Dendritic cell treated with granulocyte-macrophage colony-stimulating factor and Interleukin-4, amounts not matched to agents 40 ng/mL and 50 ng/mL, for 4 days (primary cell): Measurements from ENCODE around the gene FOXP1.

ENCODE experiments used
- H3K27ac Mint-ChIP-seq: one replicate; pipeline ENCODE4 v1.8.0; 2022; ENCODE audit warnings: mild to moderate bottlenecking, mixed read lengths
- H3K27me3 Mint-ChIP-seq: one replicate; pipeline ENCODE4 v1.8.0; 2022; ENCODE audit warnings: mild to moderate bottlenecking, mixed read lengths
- H3K36me3 Mint-ChIP-seq: one replicate; pipeline ENCODE4 v1.8.0; 2022; ENCODE audit warnings: low read depth, mixed read lengths
- H3K4me1 Mint-ChIP-seq: one replicate; pipeline ENCODE4 v1.8.0; 2022; ENCODE audit warnings: low read depth, mixed read lengths
- H3K4me3 Mint-ChIP-seq: one replicate; pipeline ENCODE4 v1.8.0; 2022; ENCODE audit warnings: mild to moderate bottlenecking, moderate library complexity, mixed read lengths
- H3K9me3 Mint-ChIP-seq: one replicate; pipeline ENCODE4 v1.8.0; 2022; ENCODE audit warnings: mixed read lengths
- intact Hi-C: fragments of 100-400 bp; cut with micrococcal nuclease; formaldehyde crosslinking; loops from one replicate; pipeline ENCODE4 v1.15.0; 2022

FOXP1 gene

DNA sequence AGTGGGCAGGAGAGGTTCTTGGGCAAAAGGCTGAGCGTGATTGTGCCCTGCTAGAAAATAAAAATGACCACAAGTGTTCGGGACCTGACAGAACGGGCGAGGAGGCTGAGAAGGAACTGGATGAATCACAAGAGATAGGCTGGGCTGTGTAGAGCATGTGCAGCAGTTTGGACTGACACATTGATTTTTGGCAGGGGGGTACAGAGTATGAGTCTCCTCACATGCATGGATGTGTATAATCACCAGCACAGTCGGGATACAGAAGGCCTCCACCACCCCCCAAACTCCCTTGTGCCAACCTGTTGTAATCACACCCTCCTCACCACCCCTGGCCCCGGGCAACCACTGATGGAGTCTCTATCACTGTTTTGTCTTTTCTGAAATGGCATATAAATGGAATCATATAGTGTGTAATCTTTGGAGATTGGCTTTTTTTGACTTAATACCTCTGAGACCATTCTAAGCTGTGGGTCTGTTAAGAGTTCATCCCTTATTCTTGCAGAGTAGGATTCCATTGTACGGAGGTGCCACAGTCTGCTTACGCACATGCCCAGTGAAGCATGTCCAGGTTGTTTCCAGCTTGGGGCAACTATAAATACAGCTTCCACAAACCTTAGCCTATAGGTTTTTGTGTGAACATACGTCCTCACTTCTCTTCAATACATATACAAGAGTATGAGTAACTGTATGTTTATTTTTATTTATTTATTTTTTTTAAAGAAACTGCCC is 438.8 kb downstream of the FOXP1 start:
- H3K4me1 Mint-ChIP-seq, result peaks cover 11% of the 10 kb centered on the region
- intact Hi-C loops, result no loop called here
- no peaks in the 10 kb centered on the region for H3K9me3 Mint-ChIP-seq
- H3K27ac Mint-ChIP-seq, result no peak overlapping the region
- no peaks in the 10 kb centered on the region for H3K36me3 Mint-ChIP-seq
- H3K27me3 Mint-ChIP-seq, result no peaks in the 10 kb centered on the region
- H3K4me3 Mint-ChIP-seq, result no peak overlapping the region

DNA sequence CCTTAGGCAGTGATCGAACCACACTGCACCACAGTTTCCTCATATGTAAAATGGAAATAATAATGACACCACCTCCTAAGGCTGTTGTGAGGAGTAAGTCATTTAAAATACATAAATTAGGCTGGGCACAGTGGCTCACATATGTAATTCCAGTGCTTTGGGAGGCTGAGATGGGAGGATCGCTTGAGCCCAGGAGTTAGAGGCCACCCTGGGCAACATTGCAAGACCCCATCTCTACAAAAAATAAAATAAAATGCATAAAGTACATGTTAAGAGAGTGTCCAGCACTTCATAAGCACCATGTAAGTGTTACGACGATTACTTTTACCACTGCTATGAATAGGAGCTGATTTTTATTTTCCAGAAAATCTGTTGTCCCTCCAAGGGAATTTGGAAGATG is 440.0 kb downstream of the FOXP1 start:
- H3K4me3 Mint-ChIP-seq, result no peak overlapping the region
- H3K27me3 Mint-ChIP-seq, result no peaks in the 10 kb centered on the region
- no peak overlapping the region for H3K27ac Mint-ChIP-seq
- peaks cover 11% of the 10 kb centered on the region for H3K4me1 Mint-ChIP-seq
- no peaks in the 10 kb centered on the region for H3K9me3 Mint-ChIP-seq
- H3K36me3 Mint-ChIP-seq, result no peaks in the 10 kb centered on the region
- intact Hi-C loops, result no loop called here

DNA sequence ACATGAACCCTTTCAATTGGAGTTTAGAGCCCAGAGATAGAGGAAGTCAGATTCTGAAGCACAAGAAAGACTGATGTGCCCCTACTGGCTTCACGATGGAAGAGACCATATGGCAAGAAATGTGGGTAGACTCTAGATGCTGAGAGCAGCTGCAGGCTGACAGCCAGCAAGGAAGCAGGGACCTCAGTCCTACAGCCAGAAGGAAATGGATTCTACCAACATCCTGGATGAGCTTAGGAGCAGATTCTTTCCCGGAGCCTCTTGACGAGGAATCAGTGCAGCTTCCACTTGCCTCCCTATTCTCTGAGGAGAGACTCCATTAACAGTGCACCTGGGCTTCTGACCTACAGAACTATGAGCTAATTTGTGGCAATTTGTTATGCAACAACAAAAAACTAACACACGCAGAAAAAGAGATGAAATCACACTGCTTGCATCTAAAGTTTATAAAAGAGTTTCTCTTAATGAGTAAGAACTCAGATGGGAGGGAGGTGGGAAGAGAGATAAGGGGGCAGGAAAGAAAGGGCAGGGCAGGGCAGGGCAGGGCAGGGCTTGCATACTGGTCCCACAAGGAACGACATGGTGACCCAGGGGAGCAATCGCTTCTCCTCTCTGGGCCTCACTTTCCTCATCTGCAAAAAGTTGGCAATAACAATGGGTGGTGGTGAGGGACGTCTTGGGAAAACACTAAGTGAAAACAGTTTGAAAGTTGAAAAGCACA is 440.9 kb downstream of the FOXP1 start:
- Mint-ChIP-seq H3K27me3 (no peaks in the 10 kb centered on the region), H3K36me3 (no peaks in the 10 kb centered on the region), H3K27ac (no peak overlapping the region), H3K9me3 (no peaks in the 10 kb centered on the region), H3K4me3 (no peak overlapping the region), H3K4me1 (peaks cover 11% of the 10 kb centered on the region)
- intact Hi-C loops, result no loop called here

DNA sequence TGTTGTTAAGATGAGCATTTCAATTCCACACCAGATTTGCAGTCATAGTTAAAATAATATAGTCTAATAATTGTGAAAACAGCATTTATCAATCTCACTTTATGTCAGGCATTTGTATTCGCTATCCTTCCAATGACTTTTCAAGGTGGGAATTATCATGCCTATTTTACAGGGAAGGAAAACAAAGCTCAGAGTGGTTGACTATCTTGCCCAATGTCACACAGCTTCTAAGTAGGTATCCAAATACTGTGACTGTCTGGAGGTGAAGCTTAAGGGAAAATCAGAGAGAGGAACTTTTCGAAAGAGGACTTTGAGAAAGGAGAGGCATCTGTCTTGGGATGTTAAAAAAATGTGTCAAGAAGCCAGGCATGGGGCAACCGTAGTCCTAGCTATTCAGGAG is 443.1 kb downstream of the FOXP1 start:
- Mint-ChIP-seq H3K27me3 (no peaks in the 10 kb centered on the region), H3K4me3 (no peak overlapping the region), H3K36me3 (no peaks in the 10 kb centered on the region), H3K9me3 (no peaks in the 10 kb centered on the region), H3K27ac (no peak overlapping the region), H3K4me1 (peaks cover 11% of the 10 kb centered on the region)
- intact Hi-C loops, result no loop called here

DNA sequence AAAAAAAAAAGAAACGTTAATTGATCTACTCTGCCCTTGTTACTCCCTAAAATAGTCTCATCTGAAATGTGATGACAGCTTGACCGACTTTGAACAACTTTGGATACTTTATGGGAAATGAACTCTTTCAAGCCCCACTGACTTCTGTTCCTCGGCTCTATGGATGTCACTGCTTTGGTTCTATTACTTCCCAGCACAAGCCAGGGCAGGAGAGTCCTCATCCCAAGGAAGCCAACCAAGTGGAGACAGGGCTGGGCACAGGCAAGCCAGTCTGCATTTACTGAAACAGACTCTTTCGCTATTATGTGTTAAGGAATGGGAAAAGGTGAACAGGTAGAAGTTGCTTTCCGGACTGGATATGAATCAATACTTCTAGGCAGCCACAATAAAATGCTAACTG is 444.0 kb downstream of the FOXP1 start:
- Mint-ChIP-seq H3K9me3 (no peaks in the 10 kb centered on the region), H3K27ac (no peak overlapping the region), H3K4me1 (peaks cover 11% of the 10 kb centered on the region), H3K4me3 (no peak overlapping the region), H3K27me3 (no peaks in the 10 kb centered on the region), H3K36me3 (no peaks in the 10 kb centered on the region)
- intact Hi-C loops, result no loop called here

DNA sequence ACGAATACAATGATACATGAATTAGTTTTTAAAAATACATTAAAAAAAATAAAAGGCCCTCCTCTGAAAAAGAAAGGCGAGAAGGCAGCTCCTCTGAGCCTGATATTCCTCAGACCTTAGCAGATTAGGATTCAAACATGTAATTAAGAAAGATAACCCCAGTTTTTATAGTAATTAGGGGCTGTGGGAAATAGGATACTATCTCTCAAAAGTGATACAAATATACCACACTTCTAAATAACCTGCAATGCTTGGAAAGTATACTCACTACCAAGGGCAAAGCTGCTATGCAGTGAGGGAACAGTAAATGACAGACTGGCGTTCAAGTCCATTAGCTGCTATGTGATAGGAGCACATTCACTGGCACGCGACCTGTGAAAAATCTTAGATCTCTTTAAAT is 445.1 kb downstream of the FOXP1 start:
- H3K9me3 Mint-ChIP-seq, result no peaks in the 10 kb centered on the region
- no peak overlapping the region for H3K4me3 Mint-ChIP-seq
- peaks cover 11% of the 10 kb centered on the region for H3K4me1 Mint-ChIP-seq
- H3K36me3 Mint-ChIP-seq, result no peaks in the 10 kb centered on the region
- no peaks in the 10 kb centered on the region for H3K27me3 Mint-ChIP-seq
- intact Hi-C loops, result no loop called here
- no peak overlapping the region for H3K27ac Mint-ChIP-seq

DNA sequence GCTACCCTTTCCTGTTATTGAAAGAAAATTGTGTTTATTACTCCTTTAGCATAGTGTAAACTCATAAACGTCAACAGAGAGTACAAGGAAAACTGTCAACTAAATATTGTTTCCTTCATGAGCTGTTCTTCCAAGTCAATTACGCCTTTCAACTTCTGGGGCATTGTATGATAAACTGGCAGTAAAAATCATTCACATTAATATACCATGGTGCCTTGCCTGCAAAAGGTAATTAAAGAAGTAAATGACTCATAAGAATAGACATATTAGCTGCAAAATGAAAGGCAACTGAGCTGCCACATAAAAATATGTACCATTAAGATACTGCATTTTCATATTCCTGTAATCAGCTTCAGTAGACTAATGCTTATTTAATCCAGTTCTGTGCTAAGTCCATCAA is 447.3 kb downstream of the FOXP1 start:
- no peaks in the 10 kb centered on the region for H3K9me3 Mint-ChIP-seq
- H3K4me3 Mint-ChIP-seq, result no peak overlapping the region
- H3K36me3 Mint-ChIP-seq, result no peaks in the 10 kb centered on the region
- no peaks in the 10 kb centered on the region for H3K27me3 Mint-ChIP-seq
- intact Hi-C loops, result no loop called here
- no peak overlapping the region for H3K27ac Mint-ChIP-seq
- peaks cover 10% of the 10 kb centered on the region for H3K4me1 Mint-ChIP-seq

DNA sequence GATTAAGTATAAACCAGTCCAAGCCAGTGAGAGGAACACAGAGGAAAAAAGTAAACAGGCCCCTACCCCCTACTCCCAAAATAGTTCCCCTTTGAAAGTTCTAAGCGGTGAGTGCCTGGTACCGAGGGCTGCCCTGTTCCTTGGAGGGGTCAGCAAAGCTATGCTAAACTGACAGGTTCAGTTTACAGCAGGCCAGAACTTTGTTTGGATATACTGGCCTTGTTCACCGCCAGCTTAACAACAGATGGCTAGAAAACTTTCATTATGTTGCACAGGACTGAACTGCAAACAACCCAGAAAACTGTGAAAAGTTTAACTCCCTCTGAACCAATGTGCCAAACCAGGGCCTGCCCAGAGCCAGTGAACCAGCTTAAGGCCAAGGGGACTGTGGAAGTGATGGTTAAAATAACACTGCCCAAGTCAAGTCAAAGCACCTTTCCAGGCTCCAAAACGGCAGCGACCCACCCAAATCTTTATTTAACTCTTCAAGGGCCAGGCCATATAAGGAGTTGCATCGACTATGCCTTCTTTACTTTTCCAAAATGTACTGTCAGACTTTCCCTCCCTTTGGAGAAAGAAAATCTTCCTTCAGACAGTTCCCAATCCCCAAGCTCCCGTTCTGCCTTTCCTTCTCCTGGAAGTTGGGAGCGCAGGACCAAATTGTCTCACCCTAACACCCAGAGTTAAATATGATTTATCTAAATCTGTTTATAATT is 448.0 kb downstream of the FOXP1 start:
- H3K27me3 Mint-ChIP-seq, result no peaks in the 10 kb centered on the region
- H3K4me1 Mint-ChIP-seq, result peaks cover 16% of the 10 kb centered on the region
- intact Hi-C loops, result no loop called here
- H3K9me3 Mint-ChIP-seq, result no peaks in the 10 kb centered on the region
- no peak overlapping the region for H3K4me3 Mint-ChIP-seq
- H3K36me3 Mint-ChIP-seq, result no peaks in the 10 kb centered on the region
- no peak overlapping the region for H3K27ac Mint-ChIP-seq

DNA sequence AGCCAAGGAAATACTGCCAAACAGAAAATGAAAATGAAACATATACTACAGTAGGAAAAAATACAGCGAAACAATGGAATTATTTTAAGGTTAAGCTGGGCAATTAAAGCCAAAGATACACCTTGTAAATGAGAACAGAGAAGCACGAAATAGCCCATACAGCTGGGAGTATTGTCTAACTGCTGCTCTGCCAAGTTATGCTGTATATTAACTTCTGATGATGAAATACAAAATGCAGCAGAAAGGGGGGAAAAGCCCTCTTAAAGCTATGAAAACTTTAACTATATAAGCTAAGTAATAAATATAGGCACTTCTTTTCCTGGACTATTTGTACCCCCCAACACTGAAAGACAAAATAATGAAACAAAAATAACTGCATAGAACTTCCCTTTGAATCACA is 449.0 kb downstream of the FOXP1 start:
- intact Hi-C loops, result no loop called here
- Mint-ChIP-seq H3K36me3 (no peaks in the 10 kb centered on the region), H3K4me1 (peaks cover 26% of the 10 kb centered on the region), H3K4me3 (no peak overlapping the region), H3K27me3 (no peaks in the 10 kb centered on the region), H3K9me3 (no peaks in the 10 kb centered on the region), H3K27ac (no peak overlapping the region)

DNA sequence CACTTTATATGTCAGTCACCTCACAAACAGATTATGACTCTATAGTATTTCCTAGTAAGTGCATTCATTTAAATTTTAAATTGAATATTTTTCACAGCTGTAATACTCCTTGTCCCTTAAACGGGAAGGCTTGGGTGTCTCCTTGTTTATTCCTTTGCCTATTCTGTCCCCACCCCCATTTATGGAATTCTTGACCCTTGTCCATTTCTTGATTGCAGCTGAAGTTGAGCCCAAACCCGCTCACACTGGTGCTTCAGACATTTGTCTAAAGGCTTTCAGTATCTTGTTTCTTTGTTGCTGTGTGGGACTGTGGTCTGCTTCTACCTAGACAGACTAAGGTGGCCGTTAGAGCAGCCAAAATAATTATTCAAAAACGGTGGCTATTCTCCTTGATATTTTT is 449.7 kb downstream of the FOXP1 start:
- intact Hi-C loops, result no loop called here
- Mint-ChIP-seq H3K27me3 (no peaks in the 10 kb centered on the region), H3K9me3 (no peaks in the 10 kb centered on the region), H3K36me3 (no peaks in the 10 kb centered on the region), H3K4me3 (no peak overlapping the region), H3K4me1 (peaks cover 32% of the 10 kb centered on the region), H3K27ac (no peak overlapping the region)

DNA sequence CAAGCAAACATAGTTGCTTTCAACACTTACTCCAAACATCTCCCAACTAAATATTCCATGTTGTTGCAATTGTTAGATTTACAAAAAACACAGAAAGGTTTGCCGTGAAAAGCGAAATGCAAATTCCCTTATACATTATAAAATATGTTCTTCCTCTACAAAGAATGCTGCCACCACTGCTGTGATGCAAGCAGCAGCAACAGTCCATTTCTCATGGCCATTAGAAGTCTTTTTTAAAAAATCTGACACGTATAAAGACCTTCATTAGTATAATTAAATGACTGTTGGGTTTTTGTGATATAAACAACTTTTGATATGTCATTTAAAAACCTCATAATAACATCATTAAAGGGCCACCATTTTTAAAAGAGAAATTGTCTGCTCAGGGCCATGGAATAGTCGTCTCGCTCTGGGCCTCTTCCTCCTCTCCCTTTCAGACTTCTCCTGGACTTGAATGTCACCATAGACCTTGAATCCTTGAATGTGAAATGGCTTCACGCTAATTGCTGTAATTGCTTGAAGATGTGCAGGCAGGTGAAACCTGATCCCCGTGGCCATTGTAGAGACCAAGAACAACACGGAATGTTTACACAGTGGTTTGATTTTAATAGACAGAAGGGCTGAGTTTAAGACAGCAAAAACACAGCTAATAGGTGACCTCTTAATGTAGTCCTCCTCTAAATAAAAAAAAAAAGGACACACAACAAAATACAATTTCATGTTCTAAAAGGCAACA is 450.4 kb downstream of the FOXP1 start:
- Mint-ChIP-seq H3K36me3 (no peaks in the 10 kb centered on the region), H3K27ac (no peak overlapping the region), H3K4me3 (no peak overlapping the region), H3K4me1 (peaks cover 34% of the 10 kb centered on the region), H3K9me3 (no peaks in the 10 kb centered on the region), H3K27me3 (no peaks in the 10 kb centered on the region)
- intact Hi-C loops, result no loop called here

DNA sequence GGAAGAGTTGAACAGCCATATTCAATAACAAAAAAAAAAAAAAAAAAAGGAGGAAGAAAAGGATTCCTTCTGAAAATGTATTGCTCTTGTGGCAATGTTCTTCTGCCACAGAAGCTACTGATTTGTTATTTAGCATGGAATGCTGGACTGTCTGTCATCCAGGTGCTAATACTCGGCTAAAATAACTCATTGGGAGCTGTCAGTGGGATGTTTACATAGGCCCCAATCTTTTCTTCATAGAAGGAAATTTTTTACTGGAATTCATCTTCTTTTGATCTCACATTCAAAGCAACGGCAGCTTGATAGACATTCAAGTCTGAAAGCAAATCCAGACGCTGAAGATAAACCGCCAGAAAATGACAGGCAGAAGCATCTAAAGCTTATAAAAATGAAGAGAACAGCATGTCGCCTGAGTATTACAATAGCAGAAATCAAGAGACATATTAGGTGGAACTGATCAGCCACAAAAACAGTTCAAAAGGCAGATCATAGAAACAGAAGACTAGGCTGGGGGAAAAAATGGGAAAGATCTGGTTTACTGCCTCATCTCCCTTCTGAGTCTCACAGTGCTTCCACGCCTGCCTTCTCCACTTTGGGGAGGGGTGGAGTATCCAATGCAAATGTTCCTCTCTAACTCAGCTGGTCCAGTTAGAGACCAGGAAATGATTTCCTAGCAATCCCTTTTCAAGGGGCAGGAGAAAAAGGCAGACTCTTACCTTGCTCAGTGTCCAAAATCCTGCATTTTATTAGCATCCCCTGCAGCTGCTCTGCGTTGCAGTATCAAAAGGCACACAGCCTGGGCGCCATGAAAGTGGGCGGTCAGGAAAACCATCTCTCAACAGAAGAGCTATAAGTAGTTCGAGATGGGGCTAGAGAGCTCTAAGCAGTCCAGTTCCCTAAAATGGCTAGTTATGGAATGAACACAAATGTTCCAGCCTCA is 451.9 kb downstream of the FOXP1 start:
- intact Hi-C loops, result no loop called here
- H3K27me3 Mint-ChIP-seq, result no peaks in the 10 kb centered on the region
- peak overlapping the region; percentile 80 for H3K27ac Mint-ChIP-seq
- no peaks in the 10 kb centered on the region for H3K36me3 Mint-ChIP-seq
- H3K4me3 Mint-ChIP-seq, result no peak overlapping the region
- H3K4me1 Mint-ChIP-seq, result peaks cover 34% of the 10 kb centered on the region
- no peaks in the 10 kb centered on the region for H3K9me3 Mint-ChIP-seq
